Activated CD8-positive, alpha-beta T cell treated with anti-CD3 and anti-CD28 coated beads, Interleukin-2, amount 10 ng/mL, durations not matched to agents 7 days and 5 days (primary cell): ENCODE measurements around the gene GNRH2. TPM values are rescaled to one million over a fixed set of nuclear protein-coding genes. Genes with fewer than 3 reads are reported as not detected.
"Not testable (repeated sequence)": the region's sequence is repeated elsewhere in the genome, so short reads cannot be mapped to it uniquely, and the experiment has no call there.

ENCODE experiments used
- ATAC-seq: fragments of 150-1000 bp; cut with Tn5 transposase; one replicate; pipeline ENCODE4 v1.10.0; 2021; ENCODE audit warnings: moderate library complexity
- CTCF ChIA-PET: fragments of 350-600 bp; sonication (Branson Sonifier 250); formaldehyde crosslinking; loops from one replicate; lab custom pipeline; 2021; ENCODE audit warnings: antibody characterized with exemption; lab: Charles Lee
- POLR2A ChIA-PET: fragments of 350-600 bp; sonication (Branson Sonifier 250); formaldehyde crosslinking; loops from one replicate; lab custom pipeline; 2021; ENCODE audit warnings: antibody characterized with exemption; lab: Charles Lee
- DNase-seq: peaks from one replicate; pipeline ENCODE4 v3.0.0-alpha.2; 2020
- H3K27ac Mint-ChIP-seq: one replicate; pipeline ENCODE4 v1.8.0; 2021; ENCODE audit warnings: mild to moderate bottlenecking, mixed read lengths
- H3K27me3 Mint-ChIP-seq: one replicate; pipeline ENCODE4 v1.8.0; 2021; ENCODE audit warnings: low read depth, mixed read lengths
- H3K36me3 Mint-ChIP-seq: one replicate; pipeline ENCODE4 v1.8.0; 2021; ENCODE audit warnings: low read depth, mixed read lengths
- H3K4me1 Mint-ChIP-seq: one replicate; pipeline ENCODE4 v1.8.0; 2021; ENCODE audit warnings: low read depth, mixed read lengths
- H3K4me3 Mint-ChIP-seq: one replicate; pipeline ENCODE4 v1.8.0; 2021; ENCODE audit warnings: mild to moderate bottlenecking, mixed read lengths
- H3K9me3 Mint-ChIP-seq: one replicate; pipeline ENCODE4 v1.8.0; 2022; ENCODE audit warnings: mixed read lengths; ENCODE audit not compliant: insufficient read depth
- total RNA-seq, 2 experiments: library from RNA; stranded (reverse); gene quantifications; one replicate each; pipeline ENCODE4 v1.2.3, GENCODE V29; 2021

Gene GNRH2
- total RNA-seq, 2 experiments from 2014 or later = 1.5 to 1.7 TPM

DNA sequence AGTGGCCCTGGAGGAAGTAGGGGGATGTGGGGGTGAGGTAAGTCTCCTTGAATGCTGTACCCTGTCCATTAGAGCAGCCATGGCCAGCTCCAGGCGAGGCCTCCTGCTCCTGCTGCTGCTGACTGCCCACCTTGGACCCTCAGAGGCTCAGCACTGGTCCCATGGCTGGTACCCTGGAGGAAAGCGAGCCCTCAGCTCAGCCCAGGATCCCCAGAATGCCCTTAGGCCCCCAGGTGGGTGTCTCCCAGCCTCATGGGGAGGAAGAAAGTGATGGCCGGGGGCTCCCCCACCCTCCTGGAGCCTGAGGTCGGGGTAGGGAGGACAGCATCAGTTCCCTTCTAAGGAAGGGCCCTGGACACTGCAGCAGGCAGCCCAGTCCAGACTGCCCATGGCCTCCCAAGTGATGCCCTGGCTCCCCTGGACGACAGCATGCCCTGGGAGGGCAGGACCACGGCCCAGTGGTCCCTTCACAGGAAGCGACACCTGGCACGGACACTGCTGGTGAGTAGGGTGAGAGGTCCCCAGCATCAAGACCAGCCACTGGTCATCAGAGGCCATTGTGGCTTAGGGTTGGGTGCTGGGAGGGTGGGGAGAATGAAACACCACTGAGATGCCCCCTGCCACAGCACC, 1.0 kb downstream of the GNRH2 start:
- no peak overlapping the region for H3K27ac Mint-ChIP-seq
- H3K27me3 Mint-ChIP-seq = no peaks in the 10 kb centered on the region
- H3K9me3 Mint-ChIP-seq = no peaks in the 10 kb centered on the region
- peaks cover 31% of the 10 kb centered on the region for H3K36me3 Mint-ChIP-seq
- ChIA-PET POLR2A (interaction anchor here (0.5 to 1.1 kb wide), 2 partner anchors 141 to 159 kb away, joined by 3 to 4 read pairs; no protein-coding TSS in a partner anchor), CTCF (interaction anchor here (1.5 kb wide), 1 partner anchor 10 kb away, joined by 5 read pairs; no protein-coding TSS in a partner anchor)
- peak overlapping the region; percentile 76 for H3K4me3 Mint-ChIP-seq
- ATAC-seq (no peak), DNase-seq (no peak)
- H3K4me1 Mint-ChIP-seq = peaks cover 38% of the 10 kb centered on the region

DNA sequence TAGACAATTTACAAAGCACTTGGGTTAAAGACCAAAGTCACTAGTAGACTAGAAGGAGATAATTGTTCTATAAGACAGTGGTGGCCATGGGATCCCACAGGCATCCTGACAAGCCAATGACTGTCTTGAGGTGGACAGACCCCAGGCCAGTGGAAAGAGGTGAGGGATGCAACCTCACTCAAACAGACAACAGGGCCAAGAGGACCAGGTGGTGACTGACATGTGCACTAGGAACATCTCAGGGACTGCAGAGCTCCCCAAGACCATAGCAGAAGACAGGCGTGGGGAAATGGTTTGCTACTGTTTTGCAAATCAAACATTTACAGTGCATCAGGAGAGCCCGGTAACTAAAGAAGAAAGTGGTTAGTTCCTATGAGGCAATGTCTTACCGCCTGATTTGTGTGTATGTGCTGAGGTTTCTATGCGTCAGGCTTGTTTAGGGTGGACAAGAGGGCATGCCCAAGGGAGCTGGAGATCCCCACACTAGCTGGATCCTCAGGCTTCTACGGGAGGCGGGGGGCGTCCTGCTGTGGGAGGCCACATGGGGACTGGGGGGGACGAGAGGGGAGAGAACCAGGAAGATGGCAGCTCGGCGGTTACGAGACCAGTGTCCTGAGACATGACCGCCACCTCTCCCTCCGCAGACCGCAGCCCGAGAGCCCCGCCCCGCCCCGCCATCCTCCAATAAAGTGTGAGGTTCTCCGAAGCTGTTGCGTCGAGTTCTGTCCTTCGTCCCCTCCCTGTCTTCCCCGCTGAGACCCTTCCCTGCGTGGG, 1.8 kb downstream of the GNRH2 start:
- Mint-ChIP-seq H3K27ac (peak overlapping the region; percentile 58), H3K9me3 (no peaks in the 10 kb centered on the region), H3K4me3 (peak overlapping the region; percentile 76), H3K36me3 (peaks cover 25% of the 10 kb centered on the region), H3K4me1 (peaks cover 32% of the 10 kb centered on the region), H3K27me3 (no peaks in the 10 kb centered on the region)
- ATAC-seq (peak; percentile 1), DNase-seq (peak; percentile 60)
- ChIA-PET CTCF (interaction anchor here (1.5 kb wide), 1 partner anchor 9 kb away, joined by 5 read pairs; no protein-coding TSS in a partner anchor), POLR2A (interaction anchor here (0.5 to 1.1 kb wide), 3 partner anchors 142 to 205 kb away, joined by 3 to 4 read pairs (median 3); partner anchors contain the start of genes PCED1A and VPS16)

DNA sequence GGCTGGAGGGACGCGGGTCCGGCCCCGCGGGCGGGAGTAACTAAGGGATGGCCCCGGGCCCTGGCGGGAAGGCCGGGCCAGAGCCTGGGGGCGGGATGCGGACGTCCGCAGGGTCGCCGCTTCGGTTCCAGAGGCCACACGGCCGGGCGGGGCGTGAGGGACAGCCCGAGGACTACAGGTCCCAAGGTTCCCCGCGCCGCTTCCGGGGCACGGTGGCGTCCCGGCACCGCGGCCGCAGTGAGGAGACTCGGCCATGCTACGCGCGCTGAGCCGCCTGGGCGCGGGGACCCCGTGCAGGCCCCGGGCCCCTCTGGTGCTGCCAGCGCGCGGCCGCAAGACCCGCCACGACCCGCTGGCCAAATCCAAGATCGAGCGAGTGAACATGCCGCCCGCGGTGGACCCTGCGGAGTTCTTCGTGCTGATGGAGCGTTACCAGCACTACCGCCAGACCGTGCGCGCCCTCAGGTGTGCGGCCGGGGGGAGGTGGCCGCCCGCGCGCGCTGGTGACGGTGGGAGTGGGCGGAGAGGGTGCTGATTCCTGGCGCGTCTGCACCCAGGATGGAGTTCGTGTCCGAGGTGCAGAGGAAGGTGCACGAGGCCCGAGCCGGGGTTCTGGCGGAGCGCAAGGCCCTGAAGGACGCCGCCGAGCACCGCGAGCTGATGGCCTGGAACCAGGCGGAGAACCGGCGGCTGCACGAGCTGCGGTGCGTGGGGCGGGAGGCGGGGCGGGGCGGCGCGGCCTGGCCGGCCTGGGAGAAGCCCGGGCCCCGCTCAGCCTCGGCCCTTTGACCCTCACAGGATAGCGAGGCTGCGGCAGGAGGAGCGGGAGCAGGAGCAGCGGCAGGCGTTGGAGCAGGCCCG, 2.6 kb downstream of the GNRH2 start, which contains the start of gene MRPS26:
TSS of gene MRPS26 (plus strand) at position 237 of the 861 bp plus-strand sequence. CDS start at position 254, 17 bp downstream.
- Mint-ChIP-seq H3K27me3 (no peaks in the 10 kb centered on the region), H3K27ac (peak within 1 kb of the TSS; percentile 71), H3K36me3 (peaks cover 28% of the 10 kb centered on the region), H3K4me1 (peaks cover 33% of the 10 kb centered on the region), H3K9me3 (no peaks in the 10 kb centered on the region), H3K4me3 (peak within 1 kb of the TSS; percentile 76)
- DNase-seq (peak; percentile 86), ATAC-seq (peak; percentile 96)
- POLR2A ChIA-PET = interaction anchor here (0.9 kb wide), 1 partner anchor 205 kb away, joined by 3 read pairs; the partner anchor contains the start of genes PCED1A and VPS16
- CTCF ChIA-PET = no interaction called here

DNA sequence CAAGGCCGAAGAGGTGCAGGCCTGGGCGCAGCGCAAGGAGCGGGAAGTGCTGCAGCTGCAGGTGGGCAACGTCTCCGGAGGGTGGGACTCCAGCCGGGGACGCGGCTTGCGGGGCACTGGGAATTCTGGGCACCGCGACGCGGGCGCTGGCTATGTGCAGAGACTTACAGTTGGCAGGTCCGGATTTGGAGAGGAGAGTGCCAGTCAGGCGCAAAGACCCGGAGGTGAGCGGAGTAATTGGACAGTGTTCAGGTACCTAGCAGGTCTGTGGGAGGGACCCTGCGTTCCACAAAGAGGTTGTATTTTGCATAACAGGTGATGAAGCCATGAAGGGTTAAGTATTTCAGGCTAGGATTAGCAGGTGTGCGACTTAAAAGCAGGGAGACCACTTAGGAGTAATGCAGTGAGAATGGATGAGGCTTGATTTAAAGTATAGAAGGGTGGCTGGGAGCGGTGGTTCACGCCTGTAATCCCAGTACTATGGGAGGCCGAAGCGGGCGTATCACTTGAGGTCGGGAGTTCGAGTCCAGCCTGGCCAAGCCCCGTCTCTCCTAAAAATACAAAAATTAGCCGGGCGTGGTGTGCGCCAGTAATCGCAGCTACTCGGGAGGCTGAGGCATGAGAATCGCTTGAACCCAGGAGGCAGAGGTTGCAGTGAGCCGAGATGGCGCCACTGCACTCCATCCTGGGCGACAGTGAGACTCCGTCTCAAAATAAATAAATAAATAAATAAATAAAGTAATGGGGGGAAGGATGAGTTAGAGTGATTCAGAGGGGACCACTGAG, 3.4 kb downstream of the GNRH2 start:
- H3K27ac Mint-ChIP-seq = peak overlapping the region; percentile 17
- no peaks in the 10 kb centered on the region for H3K27me3 Mint-ChIP-seq
- no peak for ATAC-seq
- H3K4me1 Mint-ChIP-seq = peaks cover 36% of the 10 kb centered on the region
- no peaks in the 10 kb centered on the region for H3K9me3 Mint-ChIP-seq
- peak; percentile 25 for DNase-seq
- ChIA-PET POLR2A (no interaction called here), CTCF (no interaction called here)
- peak overlapping the region; percentile 76 for H3K4me3 Mint-ChIP-seq
- peaks cover 25% of the 10 kb centered on the region for H3K36me3 Mint-ChIP-seq

DNA sequence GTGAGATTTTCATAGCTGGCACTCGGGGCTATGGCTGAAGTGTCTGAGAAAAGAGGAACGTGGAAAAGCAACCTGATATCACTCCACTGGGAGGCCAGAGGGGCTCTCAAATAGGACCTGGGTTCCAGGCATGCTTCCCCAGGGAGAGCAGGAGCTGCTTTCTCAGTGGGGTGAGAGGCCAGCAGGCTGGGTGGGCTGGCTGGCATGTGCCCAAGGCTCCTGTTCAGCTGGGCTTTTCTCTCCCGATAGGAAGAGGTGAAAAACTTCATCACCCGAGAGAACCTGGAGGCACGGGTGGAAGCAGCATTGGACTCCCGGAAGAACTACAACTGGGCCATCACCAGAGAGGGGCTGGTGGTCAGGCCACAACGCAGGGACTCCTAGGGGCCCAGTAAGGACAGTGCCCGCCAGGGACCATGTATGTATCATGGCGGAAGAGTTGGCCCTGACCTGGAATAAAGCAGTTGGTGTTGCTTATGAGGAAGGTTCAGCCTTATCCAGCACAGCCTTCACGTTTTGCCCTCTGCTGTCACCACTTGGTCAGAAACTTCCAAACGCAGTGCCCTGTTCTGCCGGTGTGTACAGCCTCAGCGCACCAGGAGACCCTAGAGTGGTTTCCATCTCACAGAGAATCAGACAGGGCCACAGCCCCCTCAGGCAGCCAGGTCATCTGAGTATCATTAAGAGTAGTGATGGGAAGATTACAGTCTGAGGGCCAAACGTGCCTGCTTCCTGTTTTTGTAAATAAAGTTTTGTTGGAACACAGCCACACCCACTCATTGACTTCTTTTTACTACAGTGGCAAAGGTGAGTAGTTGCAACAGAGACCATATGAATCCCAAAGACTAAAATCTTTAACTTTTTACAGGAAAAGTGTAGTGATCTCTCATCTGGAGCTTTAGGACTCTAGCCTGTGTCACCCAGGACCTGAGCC, 4.3 kb downstream of the GNRH2 start:
- DNase-seq (no peak), ATAC-seq (no peak)
- H3K4me1 Mint-ChIP-seq = peaks cover 35% of the 10 kb centered on the region
- CTCF ChIA-PET = no interaction called here
- peak overlapping the region; percentile 76 for H3K4me3 Mint-ChIP-seq
- no peaks in the 10 kb centered on the region for H3K27me3 Mint-ChIP-seq
- no peaks in the 10 kb centered on the region for H3K9me3 Mint-ChIP-seq
- no peak overlapping the region for H3K27ac Mint-ChIP-seq
- peaks cover 25% of the 10 kb centered on the region for H3K36me3 Mint-ChIP-seq
- POLR2A ChIA-PET = no interaction called here

DNA sequence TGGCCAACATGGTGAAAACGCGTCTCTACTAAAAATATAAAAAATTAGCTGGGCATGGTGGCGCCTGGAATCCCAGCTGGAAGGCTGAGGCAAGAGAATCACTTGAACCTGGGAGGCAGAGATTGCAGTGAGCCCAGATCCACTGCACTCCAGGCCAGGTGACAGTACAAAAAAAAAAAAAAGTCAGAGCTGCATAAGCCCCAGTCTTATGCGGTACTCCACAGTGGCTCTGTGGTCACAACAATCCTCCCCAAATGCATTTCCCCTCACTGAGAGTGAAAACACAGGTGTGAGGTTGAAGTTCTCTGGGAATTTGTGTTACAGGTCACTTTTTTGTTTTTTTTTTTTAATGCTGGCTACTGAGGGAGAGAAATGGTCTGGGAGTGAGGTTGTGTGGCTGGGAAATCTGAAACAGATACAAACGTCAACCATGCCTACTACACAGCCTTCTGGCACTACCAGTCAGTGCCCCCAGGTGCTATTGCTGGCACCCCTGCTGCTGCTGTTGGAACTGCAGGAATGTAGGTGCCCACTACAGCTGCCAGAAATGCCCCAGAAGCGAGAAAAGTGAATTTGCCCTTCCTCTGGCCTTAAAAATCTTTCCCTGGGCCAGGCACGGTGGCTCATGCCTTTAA, 8.1 kb downstream of the GNRH2 start:
- Mint-ChIP-seq H3K4me3 (no peak overlapping the region), H3K4me1 (peaks cover 29% of the 10 kb centered on the region), H3K9me3 (no peaks in the 10 kb centered on the region), H3K36me3 (peaks cover 22% of the 10 kb centered on the region), H3K27me3 (no peaks in the 10 kb centered on the region), H3K27ac (no peak overlapping the region)
- POLR2A ChIA-PET = no interaction called here
- CTCF ChIA-PET = interaction anchor here (0.6 kb wide), 1 partner anchor 111 kb away, joined by 3 read pairs; no protein-coding TSS in a partner anchor
- DNase-seq (no peak), ATAC-seq (peak; percentile 44)

DNA sequence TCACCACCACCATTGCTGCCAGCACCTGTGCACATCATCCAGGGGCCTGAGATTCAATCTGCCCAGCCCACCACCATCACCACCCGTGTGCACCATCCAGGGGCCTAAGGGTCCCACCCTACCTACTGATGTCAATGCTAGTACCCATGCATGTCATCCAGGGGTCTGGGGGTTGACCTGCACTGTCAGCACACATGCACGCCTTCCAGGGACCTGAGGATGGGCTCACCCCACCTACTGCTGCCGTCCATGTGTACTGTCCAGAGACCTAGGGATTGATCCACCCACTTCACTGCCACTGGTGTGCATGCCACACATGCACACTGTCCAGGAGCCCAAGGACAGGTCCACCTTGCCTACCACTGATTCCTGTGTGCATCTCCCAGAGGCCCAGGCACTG, 16.1 kb downstream of the GNRH2 start:
- no peak overlapping the region for H3K4me3 Mint-ChIP-seq
- ATAC-seq (no peak), DNase-seq (no peak)
- no peaks in the 10 kb centered on the region for H3K27me3 Mint-ChIP-seq
- no peak overlapping the region for H3K27ac Mint-ChIP-seq
- CTCF ChIA-PET = no interaction called here
- no peaks in the 10 kb centered on the region for H3K36me3 Mint-ChIP-seq
- no peaks in the 10 kb centered on the region for H3K9me3 Mint-ChIP-seq
- POLR2A ChIA-PET = no interaction called here
- no peaks in the 10 kb centered on the region for H3K4me1 Mint-ChIP-seq

DNA sequence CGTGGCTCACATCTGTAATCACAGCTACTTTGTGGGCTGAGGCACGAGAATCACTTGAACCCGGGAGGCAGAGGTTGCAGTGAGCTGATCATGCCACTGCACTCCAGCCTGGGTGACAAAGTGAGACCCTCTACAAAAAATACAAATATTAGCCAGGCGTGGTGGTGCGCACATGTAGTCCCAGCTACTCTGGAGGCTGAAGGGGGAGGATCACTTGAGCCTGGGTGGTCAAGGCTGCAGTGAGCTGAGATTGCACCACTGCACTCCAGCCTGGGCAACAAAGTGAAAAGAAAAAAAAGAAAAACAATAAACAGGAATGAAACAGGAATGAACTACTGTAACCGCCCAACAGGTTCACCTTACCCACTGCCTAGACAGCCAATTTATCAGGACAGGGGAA, 20.7 kb downstream of the GNRH2 start:
- H3K27me3 Mint-ChIP-seq, H3K4me1 Mint-ChIP-seq, ATAC-seq, H3K4me3 Mint-ChIP-seq, POLR2A ChIA-PET, H3K36me3 Mint-ChIP-seq, H3K9me3 Mint-ChIP-seq, CTCF ChIA-PET, H3K27ac Mint-ChIP-seq, DNase-seq: not testable (repeated sequence)

DNA sequence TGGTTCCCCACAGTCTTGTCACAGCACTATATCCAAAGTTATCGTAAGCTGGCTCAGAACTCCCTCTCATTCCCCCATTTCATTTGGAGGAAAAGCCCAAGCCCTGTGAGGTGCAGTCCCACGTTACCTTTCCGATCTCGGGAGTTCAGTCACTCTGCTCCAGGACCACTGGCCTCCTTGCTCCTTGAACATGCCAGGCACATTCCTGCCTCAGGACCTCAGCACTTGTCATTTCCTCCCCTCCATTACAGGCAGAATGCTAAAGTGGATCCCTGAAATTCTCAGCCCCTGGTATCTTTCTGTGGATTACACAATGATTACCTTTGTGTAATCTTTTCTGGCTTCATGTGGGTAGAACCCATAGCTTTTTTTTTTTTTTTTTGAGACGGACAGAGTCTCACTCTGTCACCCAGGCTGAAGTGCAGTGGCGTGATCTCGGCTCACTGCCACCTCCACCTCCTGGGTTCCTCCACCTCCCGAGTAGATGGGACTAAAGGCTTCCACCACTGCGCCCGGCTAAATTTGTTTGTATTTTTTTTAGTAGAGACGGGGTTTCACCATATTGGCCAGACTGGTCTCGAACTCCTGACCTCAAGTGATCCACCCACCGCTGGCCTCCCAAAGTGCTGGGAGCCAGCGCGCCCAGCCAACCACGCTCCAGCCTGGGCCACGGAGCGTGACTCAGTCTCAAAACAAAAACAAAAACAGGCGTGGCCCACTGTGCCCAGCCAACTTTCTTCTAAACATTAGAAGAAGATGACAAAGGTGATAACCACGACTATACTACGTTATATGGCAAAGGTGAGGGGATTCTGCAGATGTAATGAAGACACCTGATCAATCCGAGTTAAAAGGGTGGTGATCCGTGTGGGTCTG, 24.0 kb downstream of the GNRH2 start:
- Mint-ChIP-seq H3K27ac (no peak overlapping the region), H3K27me3 (peaks cover 11% of the 10 kb centered on the region), H3K4me3 (no peak overlapping the region), H3K36me3 (no peaks in the 10 kb centered on the region), H3K4me1 (peaks cover 7% of the 10 kb centered on the region), H3K9me3 (no peaks in the 10 kb centered on the region)
- ATAC-seq (no peak), DNase-seq (no peak)
- ChIA-PET CTCF (no interaction called here), POLR2A (no interaction called here)
